H1 (cell line): ENCODE results near the gene HTD2.

Experiments
- BCL11A ChIP-seq, 2 experiments: IDR thresholded peaks; one replicate each; pipeline ENCODE4 v1.6.1; 2011; ENCODE audit warnings: low read depth in 2 of 2, low read length in 2 of 2, mild to moderate bottlenecking in 2 of 2
- CEBPB ChIP-seq: IDR thresholded peaks from 2 replicates; pipeline ENCODE4 v1.6.1; 2012; ENCODE audit warnings: low read depth, low read length
- CTCF ChIP-seq, 3 experiments: IDR thresholded peaks; 1 replicate in 2 of 3; 2 replicates in 1 of 3; pipeline versions ENCODE4 v1.5.1 to v1.6.1; 2011; ENCODE audit warnings: low read length in 3 of 3, mild to moderate bottlenecking in 3 of 3, inconsistent platforms in 2 of 3, low read depth in 1 of 3, moderate library complexity in 1 of 3; ENCODE audit not compliant: insufficient read depth in 1 of 3; ENCODE audit errors: control extremely low read depth in 1 of 3
- POLR2A ChIP-seq, 2 experiments: IDR thresholded peaks; 1 replicate in 1 of 2; 2 replicates in 1 of 2; pipeline ENCODE4 v1.6.1; 2011; ENCODE audit warnings: low read depth in 2 of 2, low read length in 2 of 2, mild to moderate bottlenecking in 2 of 2; ENCODE audit errors: control extremely low read depth in 1 of 2
- POLR2AphosphoS5 ChIP-seq: IDR thresholded peaks from 2 replicates; pipeline ENCODE4 v1.6.1; 2011; ENCODE audit warnings: low read depth, low read length
- RAD21 ChIP-seq, 2 experiments: IDR thresholded peaks in 1 of 2; conservative IDR thresholded peaks in 1 of 2; 2 replicates each; pipeline ENCODE4 v1.6.1; 2011; ENCODE audit warnings: low read depth in 2 of 2, low read length in 2 of 2, improper control_type of control experiment in 1 of 2, inconsistent platforms in 1 of 2, mild to moderate bottlenecking in 1 of 2, moderate library complexity in 1 of 2

GRCh38 chr3:58266577-58266976 is 39.7 kb upstream of the HTD2 start:
- TF ChIP-seq CEBPB (no peak), RAD21 (IDR thresholded peaks at IDR 0.05 in 1 of 2, conservative IDR thresholded peaks at IDR 0.05 in 1 of 2; ENCODE audit: low read depth in 2 of 2, low read length in 2 of 2) (no peak), POLR2AphosphoS5 (no peak), POLR2A (IDR thresholded peaks at IDR 0.05; ENCODE audit: control extremely low read depth in 1 of 2, low read depth in 2 of 2, low read length in 2 of 2) (no peak), BCL11A (IDR thresholded peaks at IDR 0.05; ENCODE audit: low read depth in 2 of 2, low read length in 2 of 2) (no peak), CTCF (IDR thresholded peaks at IDR 0.05; ENCODE audit: control extremely low read depth in 1 of 3, insufficient read depth in 1 of 3, low read depth in 1 of 3, low read length in 3 of 3) (no peak)
